ENCODE data around the gene PLXNA4.

PLXNA4 gene

GRCh38 chr7:132125872-132126595 is 450.2 kb downstream of the PLXNA4 start:
- DNase-seq (ENCODE audit: low read depth in 2 of 3, low spot score in 1 of 3), result no peak

DNA sequence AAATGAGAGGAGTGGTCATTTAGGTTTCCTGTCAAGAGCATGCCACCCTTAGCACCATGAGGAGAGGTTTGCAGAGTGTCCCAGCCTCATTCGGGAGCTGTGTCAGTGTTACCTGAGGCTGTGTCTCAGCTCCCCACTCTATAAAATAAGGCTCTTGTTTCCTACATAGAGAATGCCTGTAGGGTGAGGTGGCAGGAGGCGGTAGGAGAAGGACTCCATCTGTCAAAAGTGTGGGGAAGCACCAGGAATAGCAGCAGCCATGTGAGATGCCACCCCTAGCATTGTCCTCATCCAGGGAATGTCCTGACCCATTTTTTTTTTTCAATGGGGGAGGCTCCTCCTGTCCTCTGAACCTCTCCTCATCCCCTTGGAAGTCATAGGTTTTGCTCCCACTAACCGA is 451.2 kb downstream of the PLXNA4 start:
- no peak for DNase-seq (ENCODE audit: low read depth in 2 of 3, low spot score in 1 of 3)

- DNase-seq (ENCODE audit: low read depth in 2 of 3, low spot score in 1 of 3), result no peak
These were observed 451.7 kb downstream of the PLXNA4 start for GRCh38 chr7:132124575-132124974.

DNA sequence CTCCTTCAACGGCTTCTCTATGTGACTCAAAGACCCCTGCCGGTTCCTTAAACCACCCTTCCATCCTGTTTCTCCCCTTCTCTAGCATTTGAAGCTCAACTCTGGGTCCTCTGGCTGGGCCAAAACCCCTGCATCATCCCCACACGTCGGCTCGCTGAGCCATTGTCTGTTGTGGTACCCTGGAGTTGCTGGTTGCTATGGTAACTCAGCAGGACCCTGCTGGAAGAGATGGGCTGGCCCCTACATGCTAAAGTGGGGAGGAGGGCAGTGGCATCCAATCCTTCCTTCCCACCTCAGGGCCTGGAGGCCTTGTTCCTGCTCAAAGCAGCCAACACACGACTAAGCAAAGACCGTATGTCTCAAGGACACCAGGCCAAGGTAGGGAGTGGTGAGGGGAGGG is 452.5 kb downstream of the PLXNA4 start:
- no peak for DNase-seq (ENCODE audit: low read depth in 2 of 3, low spot score in 1 of 3)

DNA sequence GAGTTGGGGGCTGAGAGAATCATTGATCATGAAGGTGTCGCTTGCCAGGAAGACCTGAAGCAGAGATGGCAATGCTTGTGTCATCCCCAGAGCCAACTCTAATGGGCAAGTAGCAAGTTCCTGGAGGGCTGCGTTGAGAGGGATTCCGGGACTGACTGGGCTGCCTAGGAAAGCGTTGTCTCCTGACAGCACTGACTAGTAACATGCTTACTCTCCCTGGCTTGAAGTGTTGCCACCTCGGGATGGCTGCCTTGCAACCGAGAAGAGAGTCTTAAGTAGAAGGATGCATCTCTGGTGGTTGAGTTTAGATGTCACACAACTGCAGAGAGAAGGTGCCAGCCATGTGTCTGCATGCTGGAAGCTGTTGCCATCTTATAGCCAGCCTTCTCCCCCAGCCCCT is 453.4 kb downstream of the PLXNA4 start:
- DNase-seq (ENCODE audit: low read depth in 2 of 3, low spot score in 1 of 3), result no peak

GRCh38 chr7:132121987-132122386 is 454.3 kb downstream of the PLXNA4 start:
- no peak for DNase-seq (ENCODE audit: low read depth in 2 of 3, low spot score in 1 of 3)

- DNase-seq (ENCODE audit: low read depth in 2 of 3, low spot score in 1 of 3), result no peak
These were observed 457.6 kb downstream of the PLXNA4 start for GRCh38 chr7:132118641-132119040.

- no peak for DNase-seq (ENCODE audit: low read depth in 2 of 3, low spot score in 1 of 3)
These were observed 458.6 kb downstream of the PLXNA4 start for GRCh38 chr7:132117636-132118035.

GRCh38 chr7:132117181-132117580 is 459.1 kb downstream of the PLXNA4 start:
- DNase-seq (ENCODE audit: low read depth in 2 of 3, low spot score in 1 of 3), result no peak

GRCh38 chr7:132116369-132116768 is 459.9 kb downstream of the PLXNA4 start:
- DNase-seq (ENCODE audit: low read depth in 2 of 3, low spot score in 1 of 3), result no peak

DNA sequence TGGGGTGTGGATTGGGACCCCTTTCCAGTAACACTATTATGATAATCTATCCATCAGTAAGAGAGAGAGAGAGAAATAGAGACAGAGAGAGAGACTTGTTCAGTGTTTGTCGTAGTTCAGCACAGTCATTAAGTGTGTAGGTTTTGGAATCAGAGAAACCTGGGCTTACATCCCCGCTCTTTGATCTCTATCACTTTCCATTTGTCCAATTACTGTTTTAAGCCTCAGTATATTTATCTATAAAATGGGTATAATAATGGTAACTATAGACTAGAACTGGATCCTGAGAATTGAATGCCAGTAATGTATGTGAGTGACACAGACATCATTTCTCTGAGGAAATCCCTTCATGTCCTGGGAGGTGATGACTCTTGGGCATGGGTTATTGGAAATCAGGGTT is 460.5 kb downstream of the PLXNA4 start:
- DNase-seq (ENCODE audit: low read depth in 2 of 3, low spot score in 1 of 3), result no peak

- no peak for DNase-seq (ENCODE audit: low read depth in 2 of 3, low spot score in 1 of 3)
These were observed 461.2 kb downstream of the PLXNA4 start for GRCh38 chr7:132115028-132115427.

GRCh38 chr7:132114411-132114810 is 461.9 kb downstream of the PLXNA4 start:
- DNase-seq (ENCODE audit: low read depth in 2 of 3, low spot score in 1 of 3), result no peak

- DNase-seq (ENCODE audit: low read depth in 2 of 3, low spot score in 1 of 3), result no peak
These were observed 462.5 kb downstream of the PLXNA4 start for GRCh38 chr7:132113536-132114371.

- DNase-seq (ENCODE audit: low read depth in 2 of 3, low spot score in 1 of 3), result no peak
These were observed 463.6 kb downstream of the PLXNA4 start for GRCh38 chr7:132112657-132113056.

- DNase-seq (ENCODE audit: low read depth in 2 of 3, low spot score in 1 of 3), result no peak
These were observed 464.2 kb downstream of the PLXNA4 start for GRCh38 chr7:132112106-132112505.

GRCh38 chr7:132110692-132111091 is 465.6 kb downstream of the PLXNA4 start:
- no peak for DNase-seq (ENCODE audit: low read depth in 2 of 3, low spot score in 1 of 3)

DNA sequence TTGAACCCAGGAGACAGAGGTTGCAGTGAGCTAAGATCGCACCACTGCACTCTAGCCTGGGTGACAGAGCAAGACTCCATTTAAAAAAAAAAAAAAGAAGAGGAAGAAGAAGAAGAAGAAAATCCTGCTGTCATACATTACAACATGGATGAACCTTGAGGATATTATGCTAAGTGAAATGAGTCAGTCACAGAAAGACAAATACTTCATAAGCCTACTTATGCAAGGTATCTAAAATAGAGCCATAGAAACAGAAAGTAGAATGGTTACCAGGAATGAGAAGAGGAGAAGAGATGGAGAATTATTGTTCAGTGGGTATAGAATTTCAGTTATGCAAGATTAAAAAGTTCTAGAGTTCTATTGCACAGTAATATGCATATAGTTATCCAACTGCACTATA is 466.5 kb downstream of the PLXNA4 start:
- no peak for DNase-seq (ENCODE audit: low read depth in 2 of 3, low spot score in 1 of 3)

- no peak for DNase-seq (ENCODE audit: low read depth in 2 of 3, low spot score in 1 of 3)
These were observed 467.7 kb downstream of the PLXNA4 start for GRCh38 chr7:132108563-132108962.

DNA sequence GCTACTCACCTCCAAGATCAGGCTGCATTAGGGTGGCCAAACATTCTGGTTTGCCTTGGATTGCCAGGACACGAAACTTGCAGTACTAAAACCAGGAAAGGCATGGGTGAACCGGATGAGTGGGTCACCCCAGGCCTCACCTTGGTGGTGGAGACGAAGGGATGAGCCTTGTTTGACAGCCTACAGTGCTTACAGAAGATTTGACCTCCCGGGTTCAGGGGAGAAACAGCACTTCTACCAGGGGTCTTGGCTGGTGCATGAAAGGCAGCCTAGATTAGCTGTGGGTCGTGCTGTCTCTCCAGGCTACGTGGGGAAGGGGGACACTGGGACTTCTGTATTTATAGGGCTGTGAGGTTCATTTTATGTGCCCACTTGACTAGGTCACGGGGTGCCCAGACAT is 469.8 kb downstream of the PLXNA4 start:
- no peak for DNase-seq (ENCODE audit: low read depth in 2 of 3, low spot score in 1 of 3)

DNA sequence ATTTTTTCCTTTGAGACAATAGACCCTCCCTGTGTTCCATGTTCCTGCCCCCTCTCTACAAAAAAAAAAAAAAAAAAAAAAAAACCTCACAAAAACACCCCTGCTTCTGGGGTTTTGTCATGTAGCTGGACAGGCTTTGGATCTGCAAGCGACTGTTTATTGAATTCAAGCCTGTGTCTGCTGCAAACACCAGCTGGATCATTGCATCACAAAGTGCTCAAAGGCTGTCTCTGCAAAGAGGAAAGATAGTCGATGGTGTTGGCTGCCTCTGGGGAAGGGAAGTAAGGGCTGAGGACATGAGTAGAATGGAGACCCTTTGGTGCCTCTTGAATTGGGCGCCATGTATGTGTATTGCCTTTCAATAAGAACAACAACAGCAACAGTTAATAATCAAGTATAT is 471.2 kb downstream of the PLXNA4 start:
- no peak for DNase-seq (ENCODE audit: low read depth in 2 of 3, low spot score in 1 of 3)

DNA sequence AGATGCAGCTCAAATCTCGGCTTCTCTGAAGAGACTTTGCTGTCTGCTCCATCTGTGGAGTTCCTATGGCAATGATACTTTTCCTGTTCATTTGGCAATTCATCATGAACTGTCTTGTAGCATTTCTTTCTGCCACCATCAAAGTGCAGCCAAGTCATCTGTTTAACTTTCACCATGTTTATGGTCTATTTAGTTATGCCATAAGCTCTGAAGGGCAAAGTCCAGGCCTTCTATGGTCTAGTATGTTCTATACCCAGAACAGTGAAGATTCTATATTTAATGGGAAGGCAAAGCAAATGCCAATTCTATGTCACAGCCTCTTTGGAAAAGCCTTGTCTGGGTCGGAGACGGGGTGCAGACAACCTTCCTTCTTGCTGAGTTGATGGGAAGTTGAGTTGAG is 472.6 kb downstream of the PLXNA4 start:
- DNase-seq (ENCODE audit: low read depth in 2 of 3, low spot score in 1 of 3), result no peak

- DNase-seq (ENCODE audit: low read depth in 2 of 3, low spot score in 1 of 3), result no peak
These were observed 473.3 kb downstream of the PLXNA4 start for GRCh38 chr7:132102942-132103341.
